ENCODE data around the gene TCP11L2. TPM values are rescaled to one million over a fixed set of nuclear protein-coding genes. Genes with fewer than 3 reads are reported as not detected.
A peak's percentile ranks its signal among the peaks of the same experiment; 100 is the strongest.

Gene TCP11L2
- total and polyA plus RNA-seq, 2 of the 13 experiments (the other 11 are each of a cell fraction or from before 2014, with no cell fraction given): 4.6 to 24.1 TPM

- TF ChIP-seq ZBTB10 (CRISPR knock-in tag; IDR thresholded peaks at IDR 0.05; ENCODE audit: borderline replicate concordance) (no peak), ZBTB7A (CRISPR knock-in tag; IDR thresholded peaks at IDR 0.05) (peak; percentile 43; the same call in 1 of the 2 replicates), ZNF333 (CRISPR knock-in tag; IDR thresholded peaks at IDR 0.05; ENCODE audit: borderline replicate concordance) (no peak), MED1 (CRISPR knock-in tag; IDR thresholded peaks at IDR 0.05) (no peak), HOXA5 (CRISPR knock-in tag; IDR thresholded peaks at IDR 0.05) (0 out of 2 replicates have a peak, but pooled peaks have one; percentile 68), ZNF205 (CRISPR knock-in tag; IDR thresholded peaks at IDR 0.05) (no peak), ZNF609 (CRISPR knock-in tag; IDR thresholded peaks at IDR 0.05; ENCODE audit: borderline replicate concordance) (no peak; the same call in 1 of the 2 replicates), ZFP41 (CRISPR knock-in tag; IDR thresholded peaks at IDR 0.05; ENCODE audit: borderline replicate concordance) (no peak), RNF2 (conservative IDR thresholded peaks at IDR 0.05; ENCODE audit: low read depth) (0 out of 2 replicates have a peak, but pooled peaks have one; percentile 25), NBN (conservative IDR thresholded peaks at IDR 0.05) (no peak), FOXJ3 (CRISPR knock-in tag; IDR thresholded peaks at IDR 0.05; ENCODE audit: borderline replicate concordance) (0 out of 2 replicates have a peak, but pooled peaks have one; percentile 18), GATAD2A (CRISPR knock-in tag; IDR thresholded peaks at IDR 0.05) (peak; percentile 42), ZNF841 (CRISPR knock-in tag; IDR thresholded peaks at IDR 0.05; ENCODE audit: borderline replicate concordance) (no peak), ATF6 (CRISPR knock-in tag; conservative IDR thresholded peaks at IDR 0.05) (no peak), FOXK1 (CRISPR knock-in tag; IDR thresholded peaks at IDR 0.05; ENCODE audit: borderline replicate concordance, low read depth) (peak; percentile 68; the same call in 1 of the 2 replicates), ZNF33B (CRISPR knock-in tag; IDR thresholded peaks at IDR 0.05) (no peak), THRA (CRISPR knock-in tag; IDR thresholded peaks at IDR 0.05; ENCODE audit: borderline replicate concordance) (no peak), NFKBIZ (CRISPR knock-in tag; IDR thresholded peaks at IDR 0.05) (no peak), ELF3 (CRISPR knock-in tag; IDR thresholded peaks at IDR 0.05) (no peak)
Measured at GRCh38 chr12:106301611-106302321, 767 bp upstream of the TCP11L2 start (continued).
